Psoas muscle (tissue), 8 donors: ENCODE results near the gene ADCY10. TPM values are rescaled to one million over a fixed set of nuclear protein-coding genes. Genes with fewer than 3 reads are reported as not detected.
A peak's percentile ranks its signal among the peaks of the same experiment; 100 is the strongest.
"Not testable (repeated sequence)": the region's sequence is repeated elsewhere in the genome, so short reads cannot be mapped to it uniquely, and the experiment has no call there.

Experiments used
- ATAC-seq, 4 donors: fragments of 200-7000 bp; cut with Tn5 transposase; one replicate each; pipeline ENCODE4 v1.9.1; 2020; ENCODE audit warnings: moderate library complexity in 3 of 4, mild to moderate bottlenecking in 2 of 4
- DNase-seq, 2 donors: peaks; one replicate each; pipeline ENCODE4 v3.0.0-alpha.2; 2020
- H3K27ac ChIP-seq: fragments of 200-600 bp; one replicate; pipeline ENCODE4 v1.8.0; 2022
- H3K27me3 ChIP-seq, 3 donors: fragments of 200-600 bp in 1 of 3; one replicate each; pipeline versions ENCODE4 v1.6.1 to v1.8.0; 2013 to 2022; ENCODE audit warnings: low read length in 2 of 3, mild to moderate bottlenecking in 2 of 3, moderate library complexity in 1 of 3; ENCODE audit not compliant: insufficient read depth in 3 of 3
- H3K36me3 ChIP-seq, 2 donors: fragments of 200-600 bp in 1 of 2; one replicate each; pipeline versions ENCODE4 v1.6.1 to v1.8.0; 2013 to 2022; ENCODE audit warnings: low read depth in 1 of 2, mild to moderate bottlenecking in 1 of 2, moderate library complexity in 1 of 2; ENCODE audit not compliant: insufficient read depth in 1 of 2
- H3K4me1 ChIP-seq: fragments of 200-600 bp; one replicate; pipeline ENCODE4 v1.8.0; 2022
- H3K4me3 ChIP-seq: fragments of 200-600 bp; one replicate; pipeline ENCODE4 v1.8.0; 2022; ENCODE audit warnings: mild to moderate bottlenecking
- H3K9me3 ChIP-seq: fragments of 200-600 bp; one replicate; pipeline ENCODE4 v1.8.0; 2022
- WGBS, 3 donors: extraction: QIAGEN DNeasy Blood & Tissue Kit; methylation state at CpG; one replicate each; pipeline versions ENCODE4 v1.1.6 to v1.1.7; 2013; 5-methylcytosine and 5-hydroxymethylcytosine counted together
- intact Hi-C, 2 donors: fragments of 100-400 bp; cut with DNase I; formaldehyde crosslinking; loops; one replicate each; pipeline versions ENCODE4 v1.11.0 to v1.14.2; 2022
- polyA plus RNA-seq, 3 donors: library from polyadenylated mRNA; stranded (reverse); fragments of 200-250 nt; gene quantifications; one replicate each; pipeline ENCODE4 v1.2.3, GENCODE V29; 2013
- total RNA-seq, 4 donors: library from RNA; stranded (reverse); fragmentation: NEBNext Ultra II Directional in 2 of 4; extraction: Animal tissue kit (Norgen Biotek cat#: 25700) in 2 of 4; gene quantifications; one replicate each; pipeline versions ENCODE4 v1.2.1 to v1.2.4, GENCODE V29; 2021 to 2023
- TF ChIP-seq, protein P1 (sequence below): fragments of 200-600 bp; IDR thresholded peaks from one replicate; pipeline ENCODE4 v1.8.0; 2022; ENCODE audit warnings: antibody characterized with exemption
- donor health status: healthy with polysubstance abuse.
- donor health status: DM: no; HTN: no; CAD: no; lungs with moderate emphysema.
- donor health status: Bipolar disorder and iron deficiency.
- donor health status: healthy.
- donor health status: DM: yes; HTN: yes; CAD: no.
- donor health status: DM: no; HTN: no; CAD: no.
- donor health status: DM: no; HTN: no; CAD: no.
- donor health status: DM: yes; HTN: yes; CAD: no.

Gene ADCY10
- total and polyA plus RNA-seq, 7 donors, result 0.01 to 0.54 (median 0.17) TPM

DNA sequence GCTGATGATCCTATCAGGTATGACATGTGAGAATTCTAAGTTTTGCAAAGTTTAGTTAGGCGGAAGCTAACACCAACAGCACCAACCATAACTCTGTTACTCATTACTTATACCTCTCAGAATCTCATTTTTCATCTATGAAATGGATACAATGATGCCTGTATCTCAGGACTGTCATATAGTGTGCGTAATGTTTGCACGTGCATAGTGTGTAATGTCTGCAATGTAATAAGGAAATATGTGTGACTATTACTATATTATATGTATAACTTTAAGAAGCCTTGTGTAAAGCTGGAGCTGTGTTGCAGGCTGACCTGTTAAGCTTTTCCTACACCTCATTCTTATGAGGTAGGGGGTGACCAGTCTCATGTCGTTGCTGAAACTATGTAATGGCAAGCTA, 13.0 kb downstream of the ADCY10 start:
- Histone ChIP-seq H3K9me3 (no peaks in the 10 kb centered on the region), H3K4me1 (peaks cover 5% of the 10 kb centered on the region), H3K4me3 (no peak overlapping the region), H3K36me3 (no peaks in the 10 kb centered on the region), H3K27me3 (no peaks in the 10 kb centered on the region), H3K27ac (no peak overlapping the region)
- no peak for DNase-seq
- intact Hi-C loops, result no loop called here
- 95 to 96% (median 95%) methylated on average over 4 of the region's 4 CpGs for WGBS, 3 donors
- ATAC-seq, result no peak
- TF ChIP-seq, protein P1, sequence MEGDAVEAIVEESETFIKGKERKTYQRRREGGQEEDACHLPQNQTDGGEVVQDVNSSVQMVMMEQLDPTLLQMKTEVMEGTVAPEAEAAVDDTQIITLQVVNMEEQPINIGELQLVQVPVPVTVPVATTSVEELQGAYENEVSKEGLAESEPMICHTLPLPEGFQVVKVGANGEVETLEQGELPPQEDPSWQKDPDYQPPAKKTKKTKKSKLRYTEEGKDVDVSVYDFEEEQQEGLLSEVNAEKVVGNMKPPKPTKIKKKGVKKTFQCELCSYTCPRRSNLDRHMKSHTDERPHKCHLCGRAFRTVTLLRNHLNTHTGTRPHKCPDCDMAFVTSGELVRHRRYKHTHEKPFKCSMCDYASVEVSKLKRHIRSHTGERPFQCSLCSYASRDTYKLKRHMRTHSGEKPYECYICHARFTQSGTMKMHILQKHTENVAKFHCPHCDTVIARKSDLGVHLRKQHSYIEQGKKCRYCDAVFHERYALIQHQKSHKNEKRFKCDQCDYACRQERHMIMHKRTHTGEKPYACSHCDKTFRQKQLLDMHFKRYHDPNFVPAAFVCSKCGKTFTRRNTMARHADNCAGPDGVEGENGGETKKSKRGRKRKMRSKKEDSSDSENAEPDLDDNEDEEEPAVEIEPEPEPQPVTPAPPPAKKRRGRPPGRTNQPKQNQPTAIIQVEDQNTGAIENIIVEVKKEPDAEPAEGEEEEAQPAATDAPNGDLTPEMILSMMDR, result no peak

DNA sequence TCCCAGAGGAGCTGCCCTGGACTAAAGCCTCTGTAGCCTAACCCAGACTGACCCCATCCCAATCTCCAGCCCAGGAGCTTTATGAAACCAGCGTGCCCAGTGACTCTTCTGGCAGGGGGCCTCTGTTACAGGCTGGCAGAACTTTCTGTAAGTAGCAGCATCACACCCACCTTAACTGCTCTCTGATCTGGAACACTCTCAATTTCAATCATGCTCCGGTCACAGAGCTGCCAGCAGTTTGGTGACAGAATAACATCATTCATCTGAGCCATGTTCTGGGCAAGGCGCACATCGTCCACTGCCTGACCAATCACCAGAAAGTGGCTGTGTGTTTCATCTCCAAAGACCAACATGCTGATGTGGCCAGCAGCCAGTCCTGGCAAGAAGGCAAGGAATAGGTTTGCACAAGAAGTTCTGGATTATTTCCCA, 14.7 kb downstream of the ADCY10 start:
- peak; percentile 69 to 86 for DNase-seq
- TF ChIP-seq, protein P1, result no peak

DNA sequence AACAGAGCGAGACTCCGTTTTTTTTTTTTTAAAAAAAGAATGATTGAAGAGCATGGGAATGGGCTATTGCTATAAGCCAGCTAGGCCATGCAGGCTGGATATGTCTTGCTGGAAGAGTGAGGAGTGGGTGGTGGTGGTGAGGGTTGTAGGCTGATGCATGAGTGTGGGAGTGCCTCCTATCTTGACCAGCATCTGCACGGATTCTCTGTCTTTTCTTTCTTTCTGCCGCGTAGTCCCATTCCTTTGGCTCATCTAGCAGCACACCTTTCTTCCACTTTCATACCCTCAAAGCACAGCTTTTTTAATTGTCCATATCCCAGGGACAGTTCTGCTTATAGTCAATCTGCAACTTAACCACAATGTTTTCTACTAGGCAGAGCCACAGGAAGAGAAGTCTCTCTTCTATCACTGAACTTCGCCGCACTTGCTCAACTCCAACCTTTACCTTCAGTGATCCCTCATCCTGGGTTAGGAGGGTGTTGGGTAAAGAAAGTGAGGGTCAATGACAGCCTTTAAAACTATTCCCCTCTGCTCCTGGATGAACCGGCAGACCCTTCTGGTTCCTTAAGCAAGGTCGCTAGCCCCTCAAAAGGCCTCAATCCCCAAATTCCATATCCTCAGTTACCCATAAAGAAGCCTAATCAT, 15.2 kb downstream of the ADCY10 start:
- no peaks in the 10 kb centered on the region for H3K9me3 ChIP-seq

More for the DNA sequence above, 14.7 kb downstream of the ADCY10 start:
- H3K4me1 ChIP-seq, result peaks cover 5% of the 10 kb centered on the region
- no peaks in the 10 kb centered on the region for H3K27me3 ChIP-seq
- intact Hi-C loops, result no loop called here
- WGBS, 3 donors, result 20 to 42% (median 29%) methylated on average over 4 of the region's 4 CpGs
- H3K4me3 ChIP-seq, result no peak overlapping the region
- H3K36me3 ChIP-seq, result no peaks in the 10 kb centered on the region
- no peaks in the 10 kb centered on the region for H3K9me3 ChIP-seq
- no peak overlapping the region for H3K27ac ChIP-seq
- peak; percentile 74 to 96 (median 88) for ATAC-seq

DNA sequence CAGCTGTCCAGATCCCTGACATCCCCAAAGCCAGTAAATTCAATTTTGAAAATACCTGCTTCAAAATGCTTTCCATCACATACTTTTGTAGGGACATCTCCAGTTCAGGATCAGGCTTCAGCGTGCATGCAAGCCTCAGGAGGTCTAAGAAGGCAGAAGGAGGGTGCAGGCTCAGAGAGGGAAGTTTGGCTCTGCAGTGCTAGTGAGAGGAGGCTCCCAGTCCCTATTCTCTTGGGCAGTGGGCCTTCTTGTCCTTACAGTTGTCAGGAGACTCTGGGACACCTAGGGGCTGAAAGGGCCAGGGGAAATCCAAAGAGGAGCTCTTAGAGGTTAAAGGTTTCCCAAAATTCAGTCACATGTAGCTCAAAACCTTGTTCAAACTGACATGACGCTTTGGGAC, 20.1 kb downstream of the ADCY10 start:
- no peak for ATAC-seq
- Histone ChIP-seq H3K27ac (no peak overlapping the region), H3K9me3 (no peaks in the 10 kb centered on the region), H3K4me1 (no peaks in the 10 kb centered on the region), H3K4me3 (no peak overlapping the region), H3K27me3 (no peaks in the 10 kb centered on the region), H3K36me3 (no peaks in the 10 kb centered on the region)
- DNase-seq, result no peak
- intact Hi-C loops, result no loop called here
- 75 to 84% (median 83%) methylated on average over 2 of the region's 2 CpGs for WGBS, 3 donors
- TF ChIP-seq, protein P1, result no peak

More for the DNA sequence above, 15.2 kb downstream of the ADCY10 start:
- peaks cover 5% of the 10 kb centered on the region for H3K4me1 ChIP-seq
- no peak overlapping the region for H3K27ac ChIP-seq
- no peak overlapping the region for H3K4me3 ChIP-seq
- DNase-seq, result no peak
- intact Hi-C loops, result no loop called here
- peak in 1 of 4 donors; percentile 7 for ATAC-seq
- TF ChIP-seq, protein P1, result no peak
- no peaks in the 10 kb centered on the region for H3K27me3 ChIP-seq
- 92 to 94% (median 93%) methylated on average over 9 of the region's 9 CpGs for WGBS, 3 donors
- H3K36me3 ChIP-seq, result no peaks in the 10 kb centered on the region

DNA sequence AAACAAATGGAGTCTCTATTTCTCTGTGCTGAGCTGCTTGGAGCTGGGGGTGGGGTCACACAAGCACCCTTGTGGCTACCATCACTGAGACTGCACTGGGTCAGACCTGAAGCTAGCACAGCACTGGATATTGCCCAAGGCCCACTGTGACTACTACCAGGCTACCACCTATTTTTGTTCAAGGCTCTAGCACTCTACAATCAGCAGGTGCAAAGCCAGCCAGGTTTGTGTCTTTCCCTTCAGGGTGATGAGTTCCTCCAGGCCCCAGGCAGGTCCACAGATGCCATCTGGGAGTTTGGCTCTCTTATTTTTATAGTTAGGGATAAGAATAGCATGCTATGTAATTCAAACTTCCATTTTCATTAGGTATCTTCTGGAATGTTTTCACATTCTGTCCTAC, 23.5 kb downstream of the ADCY10 start:
- no peak for DNase-seq
- no peak overlapping the region for H3K4me3 ChIP-seq
- H3K9me3 ChIP-seq, result no peaks in the 10 kb centered on the region
- H3K4me1 ChIP-seq, result no peaks in the 10 kb centered on the region
- H3K27me3 ChIP-seq, result no peaks in the 10 kb centered on the region
- TF ChIP-seq, protein P1, result no peak
- intact Hi-C loops, result no loop called here
- no peaks in the 10 kb centered on the region for H3K36me3 ChIP-seq
- no peak overlapping the region for H3K27ac ChIP-seq
- ATAC-seq, result no peak

DNA sequence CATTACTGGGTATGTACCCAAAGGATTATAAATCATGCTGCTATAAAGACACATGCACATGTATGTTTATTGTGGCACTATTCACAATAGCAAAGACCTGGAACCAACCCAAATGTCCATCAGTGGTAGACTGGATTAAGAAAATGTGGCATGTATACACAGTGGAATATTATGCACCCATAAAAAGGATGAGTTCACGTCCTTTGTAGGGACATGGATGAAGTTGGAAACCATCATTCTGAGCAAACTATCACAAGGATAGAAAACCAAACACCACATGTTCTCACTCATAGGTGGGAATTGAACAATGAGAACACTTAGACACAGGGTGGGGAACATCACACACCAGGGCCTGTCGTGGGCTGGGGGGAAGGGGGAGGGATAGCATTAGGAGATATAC, 26.7 kb downstream of the ADCY10 start:
- DNase-seq, H3K27ac ChIP-seq, H3K36me3 ChIP-seq, H3K4me1 ChIP-seq, H3K4me3 ChIP-seq, ATAC-seq, intact Hi-C loops, H3K27me3 ChIP-seq, H3K9me3 ChIP-seq: not testable (repeated sequence)
- 87 to 96% (median 89%) methylated on average over 2 of the region's 2 CpGs for WGBS, 3 donors
